Naive B cell (primary cell): ENCODE measurements around the gene EVX1. TPM values are rescaled to one million over a fixed set of nuclear protein-coding genes. Genes with fewer than 3 reads are reported as not detected.

ENCODE experiments used
- ATAC-seq, 2 donors: fragments of 150-1000 bp; cut with Tn5 transposase; 2 replicates each; pipeline ENCODE4 v1.10.0; 2021; ENCODE audit warnings: low read depth in 2 of 2, mild to moderate bottlenecking in 2 of 2, moderate library complexity in 2 of 2
- DNase-seq: peaks from one replicate; pipeline ENCODE4 v3.0.0; 2022
- H3K27ac Mint-ChIP-seq, 6 donors: one replicate each; pipeline ENCODE4 v1.8.0; 2020 to 2022; ENCODE audit warnings: mild to moderate bottlenecking in 6 of 6, mixed read lengths in 6 of 6, moderate library complexity in 5 of 6, inconsistent platforms in 2 of 6
- H3K27me3 Mint-ChIP-seq, 3 donors: one replicate each; pipeline ENCODE4 v1.8.0; 2021 to 2022; ENCODE audit warnings: mixed read lengths in 3 of 3, mild to moderate bottlenecking in 1 of 3
- H3K36me3 Mint-ChIP-seq, 2 donors: one replicate each; pipeline ENCODE4 v1.8.0; 2020 to 2022; ENCODE audit warnings: mixed read lengths in 2 of 2, inconsistent platforms in 1 of 2, mild to moderate bottlenecking in 1 of 2
- H3K4me1 Mint-ChIP-seq, 3 donors: one replicate each; pipeline ENCODE4 v1.8.0; 2020 to 2022; ENCODE audit warnings: mixed read lengths in 3 of 3, inconsistent platforms in 1 of 3, mild to moderate bottlenecking in 1 of 3, moderate library complexity in 1 of 3
- H3K4me3 Mint-ChIP-seq, 8 donors: one replicate each; pipeline ENCODE4 v1.8.0; 2020 to 2022; ENCODE audit warnings: mild to moderate bottlenecking in 8 of 8, mixed read lengths in 8 of 8, moderate library complexity in 8 of 8, inconsistent platforms in 2 of 8
- H3K9me3 Mint-ChIP-seq, 7 donors: one replicate each; pipeline ENCODE4 v1.8.0; 2020 to 2022; ENCODE audit warnings: mixed read lengths in 7 of 7, mild to moderate bottlenecking in 5 of 7, inconsistent platforms in 2 of 7, moderate library complexity in 1 of 7
- polyA plus RNA-seq, 6 donors: library from polyadenylated mRNA; unstranded; fragments of 300-500 nt; fragmentation: Illumina TruSeq; gene quantifications; one replicate each; pipeline ENCODE4 v1.2.3, GENCODE V29; 2021; ENCODE audit warnings: low read depth in 6 of 6

Gene EVX1
- polyA plus RNA-seq, 6 donors from 2014 or later, result not detected

GRCh38 chr7:27295236-27295635 lies 52.6 kb downstream of the EVX1 start:
- Mint-ChIP-seq H3K4me1 (no peaks in the 10 kb centered on the region), H3K36me3 (no peaks in the 10 kb centered on the region), H3K4me3 (no peak overlapping the region), H3K9me3 (peaks cover 0 to 14% (median 9%) of the 10 kb centered on the region in 7 donors), H3K27ac (no peak overlapping the region), H3K27me3 (peaks cover 22 to 37% (median 25%) of the 10 kb centered on the region in 3 donors)
- no peak for DNase-seq
- no peak for ATAC-seq

DNA sequence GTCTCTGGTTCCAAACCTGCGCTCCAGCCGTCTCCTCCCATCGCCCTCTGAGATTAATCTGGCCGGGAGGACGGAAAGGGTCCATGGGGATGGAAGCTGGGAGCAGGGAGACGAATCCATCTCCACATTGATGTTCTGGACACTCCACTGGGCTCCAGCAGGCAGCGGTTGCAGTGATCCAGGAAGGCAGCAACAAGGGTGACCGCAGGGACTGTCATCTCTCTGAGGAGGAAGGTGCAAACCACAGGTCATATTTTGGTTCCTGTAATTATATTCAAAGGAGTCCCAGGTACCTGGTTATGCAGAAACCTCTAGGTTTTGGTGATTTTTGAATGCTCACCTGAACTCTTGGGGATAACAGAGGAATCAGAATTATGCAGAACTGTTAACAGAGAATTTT lies 54.8 kb downstream of the EVX1 start:
- Mint-ChIP-seq H3K27me3 (peaks cover 27 to 43% (median 27%) of the 10 kb centered on the region in 3 donors), H3K4me1 (no peaks in the 10 kb centered on the region), H3K4me3 (no peak overlapping the region), H3K9me3 (peaks cover 0 to 12% (median 6%) of the 10 kb centered on the region in 7 donors), H3K36me3 (no peaks in the 10 kb centered on the region), H3K27ac (no peak overlapping the region)
- ATAC-seq (no peak), DNase-seq (no peak)

Other genes with a start within 250 kb of the EVX1 start
- under 1 TPM in 1 of 6 donors, not detected in 5; 0.22 TPM for gene HOXA1, start 146.8 kb upstream of the EVX1 start, polyA plus RNA-seq
- not detected for gene HOXA2, start 140.1 kb upstream of the EVX1 start, polyA plus RNA-seq
- gene HOXA4, start 112.0 kb upstream of the EVX1 start, polyA plus RNA-seq, result not detected
- not detected for gene HOXA5, start 99.1 kb upstream of the EVX1 start, polyA plus RNA-seq
- not detected for gene HOXA6, start 95.0 kb upstream of the EVX1 start, polyA plus RNA-seq
- gene HOXA3, start 90.2 kb upstream of the EVX1 start, polyA plus RNA-seq, result not detected
- not detected for gene HOXA7, start 86.1 kb upstream of the EVX1 start, polyA plus RNA-seq
- not detected for gene HOXA9, start 77.3 kb upstream of the EVX1 start, polyA plus RNA-seq
- not detected for gene HOXA10, start 68.5 kb upstream of the EVX1 start, polyA plus RNA-seq
- not detected for gene HOXA11, start 57.6 kb upstream of the EVX1 start, polyA plus RNA-seq
- gene HOXA13, start 42.7 kb upstream of the EVX1 start, polyA plus RNA-seq, result not detected